OCI-LY3 (cell line): ENCODE results near the gene FREM3.

Experiments used
- H2AFZ ChIP-seq: fragments of 200-600, 300-600 bp; shearing (Covaris generic); 2 replicates; pipeline ENCODE4 v1.6.0; 2014; ENCODE audit warnings: antibody characterized with exemption, low read depth, low read length
- H3K27ac ChIP-seq: fragments of 200-600, 300-600 bp; sonication (generic); 2 replicates; pipeline ENCODE4 v1.5.1; 2014; ENCODE audit warnings: mild to moderate bottlenecking, low read length, moderate library complexity, mixed read lengths
- H3K27me3 ChIP-seq: fragments of 200-600, 300-600 bp; sonication (generic); 2 replicates; pipeline ENCODE4 v1.6.1; 2014; ENCODE audit warnings: low read depth, low read length, mixed read lengths
- H3K36me3 ChIP-seq: fragments of 200-600, 300-600 bp; sonication (generic); replicated peaks from 2 replicates; pipeline ENCODE3; 2014; ENCODE audit warnings: low read depth, low read length, mixed read lengths
- H3K4me1 ChIP-seq: fragments of 300-600, 200-600 bp; sonication (generic); 2 replicates; pipeline ENCODE4 v1.6.1; 2014; ENCODE audit warnings: low read length, mixed read lengths
- H3K4me2 ChIP-seq: fragments of 200-600, 300-600 bp; sonication (generic); 2 replicates; pipeline ENCODE4 v1.6.1; 2014; ENCODE audit warnings: low read length, mixed read lengths
- H3K4me3 ChIP-seq: fragments of 300-600, 200-600 bp; sonication (generic); 2 replicates; pipeline ENCODE4 v1.5.1; 2014; ENCODE audit warnings: antibody characterized with exemption, mild to moderate bottlenecking, low read length, moderate library complexity
- H3K79me2 ChIP-seq: fragments of 300-600, 200-600 bp; shearing (Covaris generic); 2 replicates; pipeline ENCODE4 v1.6.1; 2014; ENCODE audit warnings: mild to moderate bottlenecking, low read length, mixed read lengths
- H3K9ac ChIP-seq: fragments of 300-600, 200-600 bp; shearing (Covaris generic); 2 replicates; pipeline ENCODE4 v1.6.0; 2014; ENCODE audit warnings: mild to moderate bottlenecking, low read length, moderate library complexity
- H3K9me3 ChIP-seq: fragments of 200-600, 300-600 bp; shearing (Covaris generic); 2 replicates; pipeline ENCODE4 v1.6.1; 2014; ENCODE audit warnings: low read length, mixed read lengths; ENCODE audit not compliant: insufficient read depth
- H4K20me1 ChIP-seq: fragments of 200-600, 300-600 bp; sonication (generic); 2 replicates; pipeline ENCODE4 v1.6.1; 2016; ENCODE audit warnings: low read length, mixed read lengths; ENCODE audit not compliant: insufficient read depth
- EZH2phosphoT487 ChIP-seq: fragments of 200-600 bp; shearing (Covaris generic); IDR thresholded peaks from 2 replicates; pipeline ENCODE4 v1.6.1; 2018; ENCODE audit warnings: antibody characterized with exemption, mixed run types, low read depth
- TF ChIP-seq, protein P1 (sequence below): fragments of 200-600, 300-600 bp; sonication (generic); IDR thresholded peaks from 2 replicates; pipeline ENCODE4 v1.5.1; 2014; ENCODE audit warnings: antibody characterized with exemption, low read length, low read depth

FREM3 gene

DNA sequence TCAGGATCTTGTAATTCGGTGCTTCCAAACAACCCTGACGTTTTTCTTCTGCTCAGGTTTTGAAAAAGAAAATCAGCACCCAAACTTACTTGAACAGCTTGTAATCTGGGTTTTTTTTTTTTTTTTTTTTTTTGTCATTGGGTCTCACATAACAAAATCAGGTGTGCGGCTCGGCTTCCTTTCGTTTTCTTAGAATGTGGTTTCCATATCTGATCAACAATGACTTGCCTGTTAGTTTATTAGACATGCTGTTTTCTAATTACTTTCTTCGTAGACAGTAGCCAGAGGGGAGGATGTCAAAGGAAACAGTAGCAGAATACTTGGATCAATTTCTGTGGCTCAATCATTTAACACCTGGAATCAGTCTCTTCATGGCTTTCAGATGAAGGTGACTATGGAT lies 890 bp upstream of the FREM3 start:
- no peak overlapping the region for H3K4me2 ChIP-seq
- no peak overlapping the region; the same call in 1 of the 2 replicates for H3K4me3 ChIP-seq
- H2AFZ ChIP-seq = no peak overlapping the region
- H3K4me1 ChIP-seq = no peaks in the 10 kb centered on the region
- no peaks in the 10 kb centered on the region for H3K36me3 ChIP-seq
- no peaks in the 10 kb centered on the region for H4K20me1 ChIP-seq
- peaks cover 24% of the 10 kb centered on the region for H3K27me3 ChIP-seq
- H3K9ac ChIP-seq = no peak overlapping the region
- H3K79me2 ChIP-seq = no peaks in the 10 kb centered on the region
- H3K9me3 ChIP-seq = no peaks in the 10 kb centered on the region
- no peak overlapping the region for H3K27ac ChIP-seq
- TF ChIP-seq, protein P1, sequence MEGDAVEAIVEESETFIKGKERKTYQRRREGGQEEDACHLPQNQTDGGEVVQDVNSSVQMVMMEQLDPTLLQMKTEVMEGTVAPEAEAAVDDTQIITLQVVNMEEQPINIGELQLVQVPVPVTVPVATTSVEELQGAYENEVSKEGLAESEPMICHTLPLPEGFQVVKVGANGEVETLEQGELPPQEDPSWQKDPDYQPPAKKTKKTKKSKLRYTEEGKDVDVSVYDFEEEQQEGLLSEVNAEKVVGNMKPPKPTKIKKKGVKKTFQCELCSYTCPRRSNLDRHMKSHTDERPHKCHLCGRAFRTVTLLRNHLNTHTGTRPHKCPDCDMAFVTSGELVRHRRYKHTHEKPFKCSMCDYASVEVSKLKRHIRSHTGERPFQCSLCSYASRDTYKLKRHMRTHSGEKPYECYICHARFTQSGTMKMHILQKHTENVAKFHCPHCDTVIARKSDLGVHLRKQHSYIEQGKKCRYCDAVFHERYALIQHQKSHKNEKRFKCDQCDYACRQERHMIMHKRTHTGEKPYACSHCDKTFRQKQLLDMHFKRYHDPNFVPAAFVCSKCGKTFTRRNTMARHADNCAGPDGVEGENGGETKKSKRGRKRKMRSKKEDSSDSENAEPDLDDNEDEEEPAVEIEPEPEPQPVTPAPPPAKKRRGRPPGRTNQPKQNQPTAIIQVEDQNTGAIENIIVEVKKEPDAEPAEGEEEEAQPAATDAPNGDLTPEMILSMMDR = no peak
- TF ChIP-seq EZH2phosphoT487 = no peak

DNA sequence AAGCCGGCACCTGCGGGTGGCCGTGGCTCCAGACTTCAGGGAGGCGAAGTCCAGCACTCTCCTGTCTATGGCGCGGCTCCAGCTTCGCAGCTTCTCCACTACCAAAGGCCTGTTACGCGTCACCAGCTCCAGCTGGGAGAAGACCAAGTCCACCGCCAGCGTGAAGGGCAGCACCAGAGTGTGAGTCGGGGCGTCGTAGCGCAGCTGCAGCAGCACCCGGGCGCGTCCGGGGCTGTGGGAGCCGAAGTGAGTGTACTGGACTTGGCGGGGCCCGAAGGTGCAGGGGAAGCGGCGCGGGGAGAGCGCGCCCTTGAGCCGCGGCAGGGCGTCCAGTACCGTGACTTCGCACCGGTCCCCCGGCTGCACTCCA lies 444 bp downstream of the FREM3 start:
- H3K27ac ChIP-seq = no peak overlapping the region
- H3K36me3 ChIP-seq = no peaks in the 10 kb centered on the region
- no peak for TF ChIP-seq EZH2phosphoT487
- TF ChIP-seq, protein P1 = no peak
- H3K4me3 ChIP-seq = no peak overlapping the region
- H3K9me3 ChIP-seq = no peaks in the 10 kb centered on the region
- H4K20me1 ChIP-seq = no peaks in the 10 kb centered on the region
- H3K4me1 ChIP-seq = no peaks in the 10 kb centered on the region
- H3K9ac ChIP-seq = no peak overlapping the region
- H3K4me2 ChIP-seq = no peak overlapping the region
- H2AFZ ChIP-seq = no peak overlapping the region
- H3K27me3 ChIP-seq = peaks cover 29% of the 10 kb centered on the region
- no peaks in the 10 kb centered on the region for H3K79me2 ChIP-seq

DNA sequence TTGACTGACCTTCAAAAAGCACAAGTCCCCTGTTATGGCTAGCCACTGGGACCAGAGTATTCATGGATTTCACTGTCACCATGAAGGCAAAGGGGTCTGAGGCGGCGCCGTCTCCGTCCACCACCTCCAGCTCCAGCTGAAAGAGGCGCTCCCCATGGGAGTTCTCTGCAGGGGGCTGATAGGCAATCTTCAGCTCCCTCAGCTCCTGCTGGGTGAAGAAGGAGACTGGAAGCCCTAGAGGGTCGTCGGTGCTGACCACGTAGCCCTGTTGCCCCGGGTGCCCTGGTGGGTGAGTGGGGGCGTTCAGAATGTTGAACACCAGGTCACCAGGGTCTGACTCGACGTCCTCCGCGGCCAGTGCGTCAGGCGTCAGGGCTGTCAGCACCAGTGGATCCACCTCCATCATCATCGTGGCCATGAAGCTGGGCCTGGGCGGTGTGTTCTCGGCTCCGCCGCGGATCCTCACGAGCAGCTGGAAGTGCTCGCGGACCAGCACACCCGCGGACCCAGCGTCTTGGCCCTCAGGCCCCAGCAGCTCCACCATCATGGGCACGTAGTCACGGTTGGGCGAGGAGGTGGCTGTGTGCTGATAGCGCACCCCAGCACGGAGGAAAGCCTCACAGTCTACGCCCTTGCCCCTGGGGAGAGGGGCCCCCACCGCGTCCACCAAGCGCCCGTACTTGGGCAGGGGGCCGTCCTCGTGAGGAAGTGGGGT lies 987 bp downstream of the FREM3 start:
- no peak overlapping the region for H3K9ac ChIP-seq

DNA sequence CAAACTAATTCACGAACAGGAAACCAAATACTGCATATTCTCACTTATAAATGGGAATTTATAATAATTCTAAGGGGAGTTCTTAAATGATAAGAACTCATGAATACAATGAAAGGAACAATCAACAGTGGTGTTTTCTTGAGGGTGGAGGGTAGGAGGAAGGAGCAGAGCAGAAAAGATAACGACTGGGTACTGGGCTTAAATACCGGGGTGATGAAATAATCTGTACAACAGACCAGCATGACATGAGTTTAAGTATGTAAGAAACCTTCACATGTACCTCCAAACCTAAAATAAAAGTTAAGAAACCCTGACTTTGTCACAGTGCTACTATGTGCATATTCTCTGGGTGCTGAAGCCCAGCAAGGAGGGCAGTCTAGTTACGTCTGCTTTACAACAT lies 6.6 kb downstream of the FREM3 start:
- Histone ChIP-seq H3K36me3 (no peaks in the 10 kb centered on the region), H3K79me2 (no peaks in the 10 kb centered on the region), H3K4me1 (no peaks in the 10 kb centered on the region), H3K27me3 (peaks cover 31% of the 10 kb centered on the region), H3K9ac (no peak overlapping the region), H3K9me3 (no peaks in the 10 kb centered on the region), H3K4me2 (no peak overlapping the region), H3K4me3 (no peak overlapping the region), H4K20me1 (no peaks in the 10 kb centered on the region), H3K27ac (no peak overlapping the region), H2AFZ (no peak overlapping the region)
- TF ChIP-seq EZH2phosphoT487 = no peak
- TF ChIP-seq, protein P1 = no peak

More for the DNA sequence above, 987 bp downstream of the FREM3 start:
- Histone ChIP-seq H3K27ac (no peak overlapping the region), H3K4me1 (no peaks in the 10 kb centered on the region), H3K4me2 (no peak overlapping the region), H3K79me2 (no peaks in the 10 kb centered on the region), H3K4me3 (no peak overlapping the region), H4K20me1 (no peaks in the 10 kb centered on the region), H3K27me3 (peaks cover 29% of the 10 kb centered on the region), H2AFZ (no peak overlapping the region), H3K36me3 (no peaks in the 10 kb centered on the region), H3K9me3 (no peaks in the 10 kb centered on the region)
- TF ChIP-seq, protein P1 = no peak
- no peak for TF ChIP-seq EZH2phosphoT487
